Measurements from ENCODE around the gene MYH7.
"Not testable (repeated sequence)": the region's sequence is repeated elsewhere in the genome, so short reads cannot be mapped to it uniquely, and the experiment has no call there.

The MYH7 gene

DNA sequence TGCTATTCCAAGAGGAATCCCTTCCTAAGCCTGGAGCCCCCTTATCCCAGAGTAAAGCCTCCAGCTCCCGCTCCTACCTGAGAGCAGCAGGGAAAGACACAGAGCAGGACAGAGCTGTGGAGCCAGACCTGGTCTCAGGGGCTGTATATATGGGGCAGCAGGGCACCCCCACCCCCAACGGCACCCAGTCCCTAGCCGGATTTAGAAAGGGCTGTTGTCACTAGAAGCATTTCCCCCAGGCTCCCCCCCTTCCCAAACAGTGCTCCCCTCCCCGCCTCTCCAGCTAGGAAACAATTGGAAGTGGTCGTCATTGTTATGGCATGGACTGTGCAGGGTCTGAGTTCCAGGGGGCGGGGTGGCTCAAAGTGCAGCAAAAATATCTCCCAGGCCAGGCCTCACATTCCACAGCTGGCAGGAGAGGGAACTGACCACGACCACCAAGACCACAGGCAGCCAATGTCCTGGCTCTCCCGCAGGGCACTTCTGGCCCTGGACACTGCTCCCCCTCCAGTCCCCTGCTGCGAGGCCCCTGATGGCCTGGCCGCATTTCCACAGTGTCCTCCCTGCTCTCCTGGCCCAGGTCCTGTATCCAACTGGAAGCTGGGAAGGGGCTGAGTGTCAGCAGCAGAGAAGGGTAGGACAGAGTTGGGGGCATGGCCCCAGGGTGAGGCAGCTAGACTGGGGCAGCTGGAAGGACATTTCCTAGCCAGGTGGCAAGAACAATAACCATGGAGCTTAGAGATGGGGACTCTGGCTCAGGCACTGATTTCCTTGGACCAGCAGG lies at the start of gene MYH7:
Gene MYH7, minus strand, starts transcription at position 118 of the 784 bp plus-strand sequence. CDS start 1,928 bp downstream, outside the sequence.
- DNase-seq = no peak

DNA sequence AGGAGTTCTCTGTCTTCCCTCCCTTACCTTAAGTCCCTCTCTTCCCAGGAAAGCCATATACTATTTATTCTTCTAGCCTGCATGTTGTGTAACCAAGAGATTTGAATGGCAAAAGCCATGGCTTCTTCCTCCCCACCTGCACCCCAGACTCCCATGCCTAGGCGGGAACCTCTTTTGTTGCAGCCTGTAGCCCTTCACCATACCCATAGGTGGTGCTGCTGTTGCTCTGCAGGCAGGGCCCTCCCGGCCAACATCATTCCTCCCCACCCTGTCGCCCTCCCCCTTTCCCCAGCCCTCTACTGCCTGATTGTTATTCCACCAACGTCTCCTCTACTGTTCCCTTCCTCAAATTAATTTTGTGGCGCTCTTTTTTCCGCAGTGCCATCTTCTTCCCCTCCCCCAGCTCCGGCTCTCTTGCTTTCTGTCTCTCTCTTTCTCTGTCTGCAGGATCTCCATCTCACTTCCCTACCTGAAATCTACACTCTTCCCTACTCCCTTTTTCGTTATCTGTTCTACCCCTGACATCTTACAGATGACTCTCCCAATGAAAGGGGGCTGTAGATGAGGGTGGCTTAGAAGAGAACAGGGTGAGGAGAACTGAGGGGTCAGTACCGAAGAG lies 47.9 kb upstream of the MYH7 start:
- DNase-seq = no peak

DNA sequence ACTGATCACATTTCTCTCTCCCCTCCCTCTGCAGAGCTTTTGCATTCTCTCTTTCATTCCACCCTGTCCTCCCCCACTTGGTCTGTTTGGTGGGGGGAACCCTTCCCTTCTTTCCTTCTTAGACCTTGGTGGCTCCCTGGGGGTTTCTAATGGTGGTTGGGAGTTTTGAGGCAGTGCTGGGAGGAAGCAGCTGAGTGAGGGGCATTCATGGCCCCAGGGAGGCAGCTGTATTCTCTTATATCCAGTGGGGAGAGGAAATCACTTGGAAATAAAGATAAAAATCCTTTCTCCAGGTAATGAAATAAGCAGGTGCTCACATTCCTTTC lies 47.3 kb upstream of the MYH7 start:
- no peak for DNase-seq

DNA sequence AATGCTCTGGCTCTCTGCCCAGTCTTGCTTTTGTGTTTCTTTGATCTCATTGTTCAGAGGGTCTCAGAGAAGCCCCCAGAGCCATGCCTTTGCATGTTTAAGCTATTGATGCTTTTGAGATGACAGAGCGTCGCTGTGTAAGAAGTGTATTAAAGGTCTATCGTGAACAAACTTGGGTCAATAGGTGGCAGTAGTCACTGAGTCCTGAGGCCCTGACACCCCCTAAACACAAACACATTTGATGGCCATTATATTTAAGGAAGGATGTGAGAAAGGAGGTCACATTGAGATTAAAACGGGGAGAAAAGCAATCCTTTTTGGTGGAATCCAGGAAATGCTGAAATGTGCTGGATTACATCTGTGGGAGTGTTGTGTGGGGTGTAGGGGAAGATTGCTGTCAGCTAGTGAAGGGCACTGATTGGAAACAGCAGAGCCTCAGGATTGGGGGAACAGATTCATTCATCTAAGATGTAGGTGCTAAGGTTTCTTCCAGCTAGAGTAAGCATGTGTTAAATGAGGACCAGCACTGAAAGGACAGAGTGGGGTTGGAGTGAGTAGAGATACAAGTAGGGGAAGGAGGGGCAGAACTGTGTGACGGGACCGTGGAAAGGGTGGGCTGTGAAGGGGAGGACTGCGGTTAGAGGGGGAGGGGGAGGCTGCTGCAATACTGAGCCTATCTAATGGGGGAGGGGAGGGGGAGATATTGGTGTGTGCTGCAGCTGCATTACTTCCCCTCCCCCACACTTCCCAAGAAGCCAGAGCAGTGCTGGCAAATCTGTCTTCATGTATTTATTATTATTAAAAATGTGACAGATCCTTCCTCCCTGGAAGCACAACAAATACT lies 46.7 kb upstream of the MYH7 start:
- no peak for DNase-seq

DNA sequence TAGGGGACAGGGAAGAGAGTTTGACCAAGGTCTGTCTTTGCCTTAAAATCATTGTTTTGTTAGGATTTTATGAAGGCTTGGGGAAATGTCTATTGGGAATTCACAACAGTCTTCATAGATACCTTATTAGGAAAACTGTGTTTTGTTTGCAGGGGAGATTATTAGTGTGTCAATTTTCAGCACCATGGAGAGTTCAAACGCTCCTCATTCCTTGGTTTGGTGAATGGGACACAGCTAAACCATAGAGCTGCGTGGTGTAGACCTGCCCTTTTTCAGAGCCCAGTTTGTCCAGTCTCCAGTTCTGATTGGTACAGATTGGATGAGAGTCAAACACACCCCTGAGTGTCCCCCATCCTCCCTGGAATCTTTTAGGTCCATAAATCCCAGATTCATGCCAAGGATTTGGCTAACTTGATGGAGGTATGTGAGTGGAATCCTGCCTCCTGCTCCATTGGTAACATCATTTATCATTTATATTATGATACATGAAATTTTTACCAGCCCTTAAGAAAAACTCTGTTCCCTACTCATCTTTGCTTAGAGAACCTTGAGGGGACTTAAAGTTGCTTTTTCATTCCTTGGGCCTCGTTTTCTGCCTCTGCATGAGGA lies 46.0 kb upstream of the MYH7 start:
- no peak for DNase-seq

DNA sequence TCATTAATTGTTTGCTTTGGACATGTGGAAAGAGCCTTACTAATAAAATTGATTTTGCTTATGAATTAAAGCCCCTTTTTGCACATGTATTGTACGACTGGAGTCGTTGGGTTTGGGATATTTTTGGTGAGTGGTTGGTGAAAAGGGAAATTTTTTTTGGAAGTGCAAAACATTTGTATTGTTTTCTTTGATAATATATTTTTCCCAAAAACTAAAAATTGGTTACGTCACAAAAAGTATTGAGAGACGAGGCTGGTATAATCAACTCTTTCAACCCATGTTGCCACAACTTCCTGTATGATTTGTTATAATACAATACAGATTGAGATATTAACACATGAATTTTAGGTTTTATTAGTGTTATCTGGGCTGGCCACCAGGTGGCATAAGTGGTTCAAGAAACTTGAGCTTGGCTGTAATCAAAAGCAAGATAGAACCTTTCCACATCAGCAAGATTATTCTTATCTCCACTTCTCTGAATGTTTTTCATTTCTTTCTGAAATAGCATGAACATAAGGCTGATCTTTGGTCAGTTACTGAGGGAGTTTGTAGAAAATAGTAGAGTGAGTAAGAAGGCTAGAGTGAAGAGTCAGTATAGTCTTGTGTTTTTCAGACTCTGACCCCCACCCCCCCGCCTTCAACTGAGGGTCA lies 42.8 kb upstream of the MYH7 start:
- DNase-seq = peak; percentile 70

DNA sequence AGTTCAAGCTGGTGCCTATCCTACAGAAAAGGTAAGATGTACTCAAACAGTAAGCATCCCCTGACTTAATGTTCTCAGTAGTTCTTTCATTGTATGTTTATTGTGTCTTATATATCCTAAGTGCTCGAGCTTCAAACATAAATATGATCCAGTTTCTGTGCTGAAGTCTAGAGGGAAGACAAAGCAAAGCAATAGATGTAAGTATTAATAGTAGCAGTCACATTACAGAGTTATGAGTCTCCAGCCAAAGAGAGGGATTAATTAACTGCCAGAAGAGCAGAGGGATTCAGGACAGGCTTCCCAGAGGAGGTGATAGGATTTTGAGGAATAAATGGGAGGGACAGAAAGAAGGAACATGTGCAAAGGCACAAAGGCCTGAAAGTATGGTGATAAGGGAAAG lies 35.5 kb upstream of the MYH7 start:
- DNase-seq = no peak

DNA sequence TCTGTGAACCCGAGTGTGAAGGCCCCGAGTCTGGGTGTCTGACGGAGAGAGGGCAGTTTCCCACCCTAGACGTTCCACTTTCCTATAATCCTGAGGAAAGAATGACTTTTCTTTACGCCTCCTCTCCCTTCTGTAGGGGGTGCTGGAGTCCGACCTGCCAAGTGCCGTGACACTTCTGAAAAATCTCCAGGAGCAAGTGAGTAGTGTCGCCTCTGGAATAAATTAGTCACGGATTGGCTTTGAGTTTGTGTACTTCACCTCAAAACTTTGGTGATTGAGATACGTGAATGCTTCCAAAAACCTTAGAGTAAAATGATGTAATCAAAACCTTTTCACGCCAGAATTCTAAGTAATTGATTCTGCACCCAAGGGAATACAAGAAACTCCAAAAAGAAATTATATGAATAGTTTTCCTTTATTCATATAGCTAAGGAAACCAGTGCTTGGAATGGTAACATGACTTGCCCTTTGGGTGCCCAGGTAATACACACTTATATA lies 34.5 kb upstream of the MYH7 start:
- no peak for DNase-seq

DNA sequence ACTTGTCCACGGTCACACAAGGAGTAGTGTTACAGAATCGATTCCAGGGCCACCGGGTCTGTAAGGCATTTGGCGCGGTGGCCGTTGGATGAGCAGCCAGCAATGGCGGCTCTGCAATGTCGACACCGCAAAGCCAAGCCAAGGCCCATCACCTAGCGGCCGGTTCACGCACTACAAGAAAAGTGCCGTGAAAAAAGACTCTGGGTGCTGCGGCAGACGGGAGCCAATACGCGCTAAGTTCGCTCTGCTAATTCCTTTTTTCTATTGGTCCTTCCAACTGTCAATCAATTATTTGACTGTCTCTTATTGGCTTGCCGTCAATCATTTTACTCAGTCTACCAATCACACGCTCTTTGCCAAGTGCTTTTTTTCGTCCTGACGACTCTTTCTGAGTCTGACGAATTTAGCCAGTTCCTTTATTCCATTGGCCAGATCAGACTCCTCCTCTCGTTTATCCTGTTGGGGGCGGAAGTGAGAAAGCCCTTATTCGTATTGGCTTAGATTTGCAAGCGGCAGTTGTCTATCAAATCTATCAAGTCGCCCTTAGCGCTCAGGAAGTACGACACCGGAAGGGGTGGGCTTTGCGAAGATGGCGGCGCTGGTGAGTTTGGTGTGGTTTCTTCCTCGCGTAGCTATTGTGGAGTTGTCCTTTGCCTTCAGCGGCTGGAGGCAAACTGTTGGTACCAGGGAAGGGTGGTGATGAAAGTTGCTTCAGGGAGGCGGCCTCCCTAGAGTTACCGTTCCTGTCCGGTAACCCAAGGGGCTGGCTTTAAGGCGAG lies 33.9 kb upstream of the MYH7 start, which contains the start of gene NGDN:
Gene NGDN, plus strand, starts transcription at position 577 of the 779 bp plus-strand sequence. Its CDS starts 13 bp downstream, at position 590.
- DNase-seq = peak; percentile 87

DNA sequence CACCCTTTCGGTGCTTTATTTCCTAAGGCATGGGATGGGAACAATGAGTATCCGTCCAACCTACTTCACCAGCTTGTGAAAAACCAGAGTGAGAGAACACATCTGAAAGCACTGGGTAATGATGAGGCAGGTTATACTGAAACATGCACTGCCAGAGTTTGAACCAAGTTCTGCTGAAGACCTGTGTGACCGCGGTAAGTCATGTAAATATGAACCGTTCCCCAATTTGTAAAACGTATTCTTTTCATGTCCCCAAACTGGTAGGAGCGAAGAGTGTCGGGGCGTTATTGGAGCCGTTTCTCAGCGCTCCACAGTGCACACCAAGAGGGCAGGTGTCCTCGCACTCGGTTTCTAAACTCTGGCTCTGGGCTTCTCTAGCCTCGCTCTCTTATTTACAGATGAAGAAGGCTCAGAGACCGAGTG lies 33.3 kb upstream of the MYH7 start:
- no peak for DNase-seq

DNA sequence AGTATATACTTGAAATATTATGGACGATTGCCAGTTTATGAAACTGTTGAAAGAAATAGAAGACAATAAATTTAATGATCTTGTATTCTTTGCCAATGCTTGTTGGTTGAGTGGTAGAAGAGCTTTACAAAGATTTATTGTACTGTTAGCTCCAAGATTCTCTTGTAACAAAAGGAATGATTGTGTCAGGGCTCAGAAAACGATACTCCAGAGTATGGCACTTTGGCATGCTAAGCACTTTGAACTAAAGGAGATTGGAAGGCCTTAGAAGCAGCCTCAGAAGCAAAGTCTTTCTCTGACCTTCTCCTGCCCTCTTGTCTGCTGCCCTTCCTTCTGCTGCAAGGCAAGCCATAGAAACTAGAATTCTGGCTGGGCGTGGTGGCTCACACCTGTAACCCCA lies 29.8 kb upstream of the MYH7 start:
- no peak for DNase-seq

DNA sequence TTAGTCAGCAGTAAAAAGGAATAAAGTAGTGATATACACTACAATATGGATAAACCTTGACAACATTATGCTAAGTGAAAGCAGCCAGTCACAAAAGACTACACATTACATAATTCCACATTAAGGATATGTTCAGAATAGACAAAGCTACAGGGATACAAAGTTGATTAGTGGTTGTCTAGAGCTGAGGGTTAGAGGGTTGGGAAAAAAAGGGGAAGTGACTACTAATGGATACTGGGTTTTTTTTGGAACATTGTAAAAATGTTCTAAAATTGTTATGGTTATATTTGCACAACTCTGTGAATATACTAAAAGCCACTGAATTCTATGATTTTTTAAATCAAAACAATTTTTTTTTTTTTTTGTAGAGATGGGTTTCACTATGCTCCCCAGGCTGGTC lies 29.2 kb upstream of the MYH7 start:
- no peak for DNase-seq

DNA sequence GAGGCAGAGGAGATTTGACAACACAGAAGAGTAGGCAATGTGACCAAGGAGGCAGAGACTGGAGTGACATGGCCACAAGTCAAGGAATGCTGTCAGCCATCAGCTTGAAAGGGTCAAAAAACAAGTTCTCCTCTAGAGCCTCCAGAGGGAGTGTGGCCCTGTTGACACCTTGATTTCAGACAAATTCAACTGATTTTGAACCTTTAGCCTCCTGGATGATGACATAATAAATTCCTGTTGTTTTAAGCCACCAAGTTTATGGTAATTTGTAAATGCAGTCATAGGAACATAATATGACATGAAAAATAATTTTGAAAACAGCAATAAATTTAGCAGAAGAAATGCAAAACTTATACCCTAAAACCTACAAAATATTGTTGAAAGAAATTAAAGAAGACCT lies 25.5 kb upstream of the MYH7 start:
- no peak for DNase-seq

DNA sequence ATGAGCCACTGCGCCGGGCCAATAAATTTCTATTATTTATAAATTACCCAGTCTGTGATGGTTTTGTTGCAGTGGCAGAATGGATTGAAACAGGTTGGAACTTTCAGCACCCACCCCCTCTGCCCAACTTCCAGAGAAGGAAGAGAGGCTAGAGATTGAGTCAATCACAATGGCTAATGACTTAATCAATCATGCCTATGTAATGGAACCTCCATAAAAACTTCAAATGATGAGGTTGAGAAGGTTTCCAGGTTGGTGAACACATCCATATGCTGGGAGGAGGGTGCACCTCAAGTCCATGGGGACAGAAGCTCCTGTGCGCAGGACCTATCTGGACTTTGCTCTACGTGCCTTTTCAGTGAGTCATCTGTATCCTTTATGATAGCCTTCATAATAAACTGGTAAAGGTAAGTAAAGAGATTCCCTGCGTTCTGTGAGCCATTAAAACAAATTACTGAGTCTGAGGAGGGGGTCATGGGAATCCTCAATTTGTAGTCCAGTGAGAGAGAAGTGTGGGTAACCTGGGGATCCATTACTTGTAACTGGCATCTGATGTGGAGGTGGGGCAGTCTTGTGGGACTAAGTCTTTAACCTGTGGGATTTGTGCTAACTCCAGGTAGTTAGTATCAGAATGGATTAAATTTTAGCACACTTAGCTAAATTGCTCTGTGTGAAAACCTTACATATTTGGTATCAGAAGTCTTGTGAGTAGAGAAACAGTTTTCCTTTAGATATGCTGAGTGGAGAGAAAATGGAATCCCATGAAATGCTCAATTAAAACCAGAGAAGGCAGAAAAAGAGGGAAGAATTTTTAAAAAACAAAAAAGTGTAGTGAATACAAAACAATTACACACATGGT lies 22.4 kb upstream of the MYH7 start:
- DNase-seq = no peak

DNA sequence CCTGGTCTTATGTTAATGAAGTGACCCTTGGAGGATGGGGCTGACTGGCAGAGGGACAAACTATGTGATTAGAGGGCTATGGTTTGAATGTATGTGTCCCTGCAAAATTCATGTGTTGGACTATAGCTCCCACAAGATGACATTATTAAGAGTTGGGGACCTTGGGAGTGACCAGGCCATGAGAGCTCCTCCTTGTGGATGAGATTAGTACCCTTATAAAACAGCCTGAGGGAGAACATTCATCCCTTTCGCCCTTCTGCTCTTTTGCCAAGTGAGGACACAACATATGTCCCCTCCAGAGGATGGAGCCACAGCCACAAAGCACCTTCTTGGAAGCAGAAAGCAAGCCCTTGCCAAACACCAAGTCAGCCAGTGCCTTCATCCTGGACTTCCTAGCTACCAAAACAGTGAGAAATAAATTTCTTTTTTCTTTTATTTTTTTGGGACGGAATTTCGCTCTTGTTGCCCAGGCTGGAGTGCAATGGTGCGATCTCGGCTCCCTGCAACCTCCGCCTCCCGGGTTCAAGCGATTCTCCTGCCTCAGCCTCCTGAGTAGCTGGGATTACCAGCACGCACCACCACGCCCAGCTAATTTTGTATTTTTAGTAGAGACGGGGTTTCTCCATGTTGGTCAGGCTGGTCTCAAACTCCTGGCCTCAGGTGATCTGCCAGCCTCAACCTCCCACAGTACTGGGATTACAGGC lies 21.6 kb upstream of the MYH7 start:
- DNase-seq = not testable (repeated sequence)

DNA sequence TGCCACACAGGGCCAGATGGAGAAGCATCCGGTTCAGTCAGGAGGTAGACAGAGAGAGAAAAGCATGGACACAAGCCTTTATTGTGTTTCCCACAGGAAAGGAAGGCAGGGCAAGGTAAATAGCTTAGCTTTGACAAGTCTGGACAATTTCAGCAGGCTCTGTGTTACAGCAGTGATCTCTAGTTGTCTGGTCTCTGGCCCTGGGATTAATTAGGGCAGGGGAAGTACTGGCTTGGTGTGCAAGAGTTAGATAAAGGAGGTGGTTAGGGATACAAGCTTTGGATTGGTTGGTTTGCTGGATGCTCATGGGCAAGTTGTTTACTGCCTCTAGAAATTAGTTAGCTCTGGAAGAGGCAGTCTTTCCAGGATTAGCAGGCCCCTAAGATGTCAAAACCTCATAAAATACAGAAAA lies 19.0 kb upstream of the MYH7 start:
- DNase-seq = no peak

DNA sequence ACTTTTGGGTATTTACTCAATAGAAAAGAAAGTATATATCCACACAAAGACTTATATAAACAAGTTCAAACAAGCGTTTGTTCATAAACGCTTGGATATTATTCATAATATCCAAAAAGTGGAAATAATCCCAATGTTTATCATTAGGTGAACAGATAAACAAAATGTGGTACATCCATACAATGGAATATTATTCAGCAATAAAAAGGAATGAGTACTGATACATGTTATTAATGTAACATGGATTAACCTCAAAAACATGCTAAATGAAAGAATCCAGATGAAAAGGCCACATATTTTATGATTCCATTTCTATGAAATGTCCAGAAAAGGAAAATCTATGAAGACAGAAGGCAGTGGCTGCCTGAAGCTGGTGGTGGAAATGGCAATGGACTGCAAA lies 16.8 kb upstream of the MYH7 start:
- DNase-seq = no peak

DNA sequence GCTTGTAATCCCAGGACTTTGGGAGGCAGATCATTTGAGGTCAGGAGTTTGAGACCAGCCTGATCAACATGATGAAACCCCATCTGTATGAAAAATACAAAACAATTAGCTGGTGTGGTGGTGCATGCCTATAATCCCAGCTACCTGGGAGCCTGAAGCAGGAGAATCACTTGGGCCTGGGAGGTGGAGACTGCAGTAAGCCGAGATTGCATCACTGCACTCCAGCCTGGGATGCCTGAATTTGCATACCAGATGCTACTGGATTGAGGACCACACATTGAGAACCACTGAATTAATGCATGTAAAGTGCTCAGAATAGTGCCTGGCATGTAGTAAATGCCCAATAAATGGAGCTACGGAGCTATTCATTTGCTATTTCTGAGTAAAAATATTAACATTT lies 14.9 kb upstream of the MYH7 start:
- DNase-seq = no peak

DNA sequence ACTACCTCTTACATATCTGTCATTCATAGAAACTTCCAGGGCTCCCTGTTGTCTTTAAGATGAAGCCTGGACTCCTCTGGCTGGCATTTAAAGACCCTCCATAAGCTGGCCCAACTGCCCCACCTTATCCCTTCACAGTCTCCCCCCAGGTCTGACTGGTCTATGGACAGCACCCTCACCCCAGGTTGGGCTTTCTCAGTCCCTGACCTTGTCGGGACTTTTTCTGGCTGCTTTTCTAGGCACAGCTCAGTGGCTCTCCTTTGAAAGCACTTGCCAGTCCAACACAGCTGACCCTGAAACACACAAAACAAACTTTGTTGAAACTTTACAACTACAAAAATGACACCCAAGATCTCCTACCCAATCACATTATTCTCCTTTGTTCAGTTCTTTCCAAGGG lies 13.9 kb upstream of the MYH7 start:
- no peak for DNase-seq

Measured in activated CD8-positive, alpha-beta memory T cell treated with anti-CD3 and anti-CD28 coated beads, Interleukin-2, amount 50 U/mL, for 4 hours (primary cell).